C4-2B (cell line): ENCODE results near the gene CEP290.
A peak's percentile ranks its signal among the peaks of the same experiment; 100 is the strongest.

Source experiments
- H3K27ac ChIP-seq: fragments of 450-650 bp; 2 replicates; pipeline ENCODE4 v1.5.1; 2017
- ZFX ChIP-seq: fragments of 450-650 bp; IDR thresholded peaks from 2 replicates; pipeline ENCODE4 v1.6.1; 2017
- TF ChIP-seq, protein P1 (sequence below): fragments of 450-650 bp; conservative IDR thresholded peaks from 2 replicates; pipeline ENCODE4 v1.5.1; 2017; ENCODE audit warnings: mild to moderate bottlenecking

Gene CEP290, protein sequence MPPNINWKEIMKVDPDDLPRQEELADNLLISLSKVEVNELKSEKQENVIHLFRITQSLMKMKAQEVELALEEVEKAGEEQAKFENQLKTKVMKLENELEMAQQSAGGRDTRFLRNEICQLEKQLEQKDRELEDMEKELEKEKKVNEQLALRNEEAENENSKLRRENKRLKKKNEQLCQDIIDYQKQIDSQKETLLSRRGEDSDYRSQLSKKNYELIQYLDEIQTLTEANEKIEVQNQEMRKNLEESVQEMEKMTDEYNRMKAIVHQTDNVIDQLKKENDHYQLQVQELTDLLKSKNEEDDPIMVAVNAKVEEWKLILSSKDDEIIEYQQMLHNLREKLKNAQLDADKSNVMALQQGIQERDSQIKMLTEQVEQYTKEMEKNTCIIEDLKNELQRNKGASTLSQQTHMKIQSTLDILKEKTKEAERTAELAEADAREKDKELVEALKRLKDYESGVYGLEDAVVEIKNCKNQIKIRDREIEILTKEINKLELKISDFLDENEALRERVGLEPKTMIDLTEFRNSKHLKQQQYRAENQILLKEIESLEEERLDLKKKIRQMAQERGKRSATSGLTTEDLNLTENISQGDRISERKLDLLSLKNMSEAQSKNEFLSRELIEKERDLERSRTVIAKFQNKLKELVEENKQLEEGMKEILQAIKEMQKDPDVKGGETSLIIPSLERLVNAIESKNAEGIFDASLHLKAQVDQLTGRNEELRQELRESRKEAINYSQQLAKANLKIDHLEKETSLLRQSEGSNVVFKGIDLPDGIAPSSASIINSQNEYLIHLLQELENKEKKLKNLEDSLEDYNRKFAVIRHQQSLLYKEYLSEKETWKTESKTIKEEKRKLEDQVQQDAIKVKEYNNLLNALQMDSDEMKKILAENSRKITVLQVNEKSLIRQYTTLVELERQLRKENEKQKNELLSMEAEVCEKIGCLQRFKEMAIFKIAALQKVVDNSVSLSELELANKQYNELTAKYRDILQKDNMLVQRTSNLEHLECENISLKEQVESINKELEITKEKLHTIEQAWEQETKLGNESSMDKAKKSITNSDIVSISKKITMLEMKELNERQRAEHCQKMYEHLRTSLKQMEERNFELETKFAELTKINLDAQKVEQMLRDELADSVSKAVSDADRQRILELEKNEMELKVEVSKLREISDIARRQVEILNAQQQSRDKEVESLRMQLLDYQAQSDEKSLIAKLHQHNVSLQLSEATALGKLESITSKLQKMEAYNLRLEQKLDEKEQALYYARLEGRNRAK (N-terminal part only)

DNA sequence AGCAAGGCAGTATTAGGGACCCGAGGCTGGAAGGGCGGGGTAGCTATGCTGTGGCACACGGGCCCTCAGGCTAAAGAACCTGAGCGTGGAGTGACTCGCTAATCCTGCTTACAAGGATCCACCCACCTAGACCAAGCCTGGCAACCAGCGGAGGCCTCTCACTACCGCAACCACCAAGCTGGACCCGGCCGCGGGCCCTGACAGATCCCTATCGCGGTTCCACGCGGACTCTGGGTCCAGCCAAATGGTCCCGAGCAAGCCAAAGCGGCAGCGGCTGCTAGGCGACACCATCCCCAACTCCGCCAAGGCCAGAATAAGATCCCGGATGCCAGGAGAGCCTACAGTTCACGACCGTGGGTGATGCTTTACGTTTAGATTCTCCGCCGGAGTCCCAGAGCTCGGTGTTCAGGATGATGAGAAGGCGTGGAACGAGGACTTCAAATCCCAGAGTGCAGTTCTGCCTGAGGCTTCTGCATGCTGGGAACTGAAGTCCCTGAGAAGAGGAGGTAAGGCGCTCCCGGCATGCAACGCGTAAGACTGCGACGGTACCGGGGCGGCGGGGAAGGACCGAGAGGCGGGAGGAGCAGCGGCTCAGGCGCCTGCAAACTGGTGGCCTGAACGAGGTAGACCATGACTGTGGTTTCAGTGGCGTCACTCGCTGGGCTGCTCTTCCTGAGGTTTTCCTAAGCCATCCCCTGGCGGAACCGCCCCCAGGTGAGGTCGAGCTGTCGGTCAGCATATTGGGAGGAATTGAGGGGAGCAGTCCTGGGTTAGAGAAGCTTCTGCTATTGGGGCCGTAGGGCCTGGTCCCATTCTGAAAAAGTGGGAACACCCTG, at the start of gene CEP290, which contains the start of gene TMTC3:
CEP290 (minus strand) TSS at position 315 of the 836 bp plus-strand sequence. CDS start 781 bp downstream, outside the sequence.
TMTC3 (plus strand) TSS at position 534 of the 836 bp plus-strand sequence. CDS start 6,009 bp downstream, outside the sequence.
- H3K27ac ChIP-seq = peak within 1 kb of the TSS; percentile 76
- TF ChIP-seq, protein P1, sequence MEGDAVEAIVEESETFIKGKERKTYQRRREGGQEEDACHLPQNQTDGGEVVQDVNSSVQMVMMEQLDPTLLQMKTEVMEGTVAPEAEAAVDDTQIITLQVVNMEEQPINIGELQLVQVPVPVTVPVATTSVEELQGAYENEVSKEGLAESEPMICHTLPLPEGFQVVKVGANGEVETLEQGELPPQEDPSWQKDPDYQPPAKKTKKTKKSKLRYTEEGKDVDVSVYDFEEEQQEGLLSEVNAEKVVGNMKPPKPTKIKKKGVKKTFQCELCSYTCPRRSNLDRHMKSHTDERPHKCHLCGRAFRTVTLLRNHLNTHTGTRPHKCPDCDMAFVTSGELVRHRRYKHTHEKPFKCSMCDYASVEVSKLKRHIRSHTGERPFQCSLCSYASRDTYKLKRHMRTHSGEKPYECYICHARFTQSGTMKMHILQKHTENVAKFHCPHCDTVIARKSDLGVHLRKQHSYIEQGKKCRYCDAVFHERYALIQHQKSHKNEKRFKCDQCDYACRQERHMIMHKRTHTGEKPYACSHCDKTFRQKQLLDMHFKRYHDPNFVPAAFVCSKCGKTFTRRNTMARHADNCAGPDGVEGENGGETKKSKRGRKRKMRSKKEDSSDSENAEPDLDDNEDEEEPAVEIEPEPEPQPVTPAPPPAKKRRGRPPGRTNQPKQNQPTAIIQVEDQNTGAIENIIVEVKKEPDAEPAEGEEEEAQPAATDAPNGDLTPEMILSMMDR = no peak
- TF ChIP-seq ZFX = peak; percentile 66

DNA sequence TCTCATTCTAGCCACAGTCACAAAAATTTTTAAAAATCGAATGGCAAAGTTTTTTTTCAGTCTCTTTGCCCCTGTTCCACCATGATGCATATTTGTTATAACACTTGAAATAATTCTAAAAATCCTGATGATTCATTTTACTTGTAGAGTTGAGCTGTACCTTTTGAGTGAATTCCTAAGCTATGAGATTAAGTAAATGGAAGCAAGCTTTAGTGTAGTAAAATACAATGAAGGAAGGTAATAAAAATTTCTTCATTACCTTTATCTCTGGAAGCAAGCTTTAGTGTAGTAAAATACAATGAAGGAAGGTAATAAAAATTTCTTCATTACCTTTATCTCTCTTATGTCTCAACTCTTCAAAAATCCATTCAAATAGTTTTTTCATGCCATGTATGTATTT, 46.3 kb upstream of the CEP290 start:
- TF ChIP-seq, protein P1 = no peak
- no peak for TF ChIP-seq ZFX
- H3K27ac ChIP-seq = no peak overlapping the region

DNA sequence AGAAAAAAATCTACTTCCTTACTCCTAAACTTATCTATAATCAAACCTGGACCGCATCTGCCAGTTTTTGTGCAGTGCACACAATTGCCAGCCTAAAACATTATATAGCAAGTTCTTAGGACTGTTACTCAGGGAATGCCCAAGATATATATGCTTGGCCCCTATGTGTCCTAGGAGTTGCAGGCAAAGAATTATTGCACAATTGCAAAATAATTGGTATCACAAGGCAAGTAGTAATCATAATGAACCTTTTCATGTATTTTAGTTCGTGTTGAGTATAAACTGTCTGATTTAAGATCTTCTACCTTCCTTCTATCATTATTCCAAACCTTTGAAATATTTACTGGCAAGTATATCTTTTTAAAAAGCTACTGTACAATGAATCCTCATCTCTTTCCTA, 45.7 kb upstream of the CEP290 start:
- H3K27ac ChIP-seq = no peak overlapping the region
- TF ChIP-seq ZFX = no peak
- TF ChIP-seq, protein P1 = no peak

DNA sequence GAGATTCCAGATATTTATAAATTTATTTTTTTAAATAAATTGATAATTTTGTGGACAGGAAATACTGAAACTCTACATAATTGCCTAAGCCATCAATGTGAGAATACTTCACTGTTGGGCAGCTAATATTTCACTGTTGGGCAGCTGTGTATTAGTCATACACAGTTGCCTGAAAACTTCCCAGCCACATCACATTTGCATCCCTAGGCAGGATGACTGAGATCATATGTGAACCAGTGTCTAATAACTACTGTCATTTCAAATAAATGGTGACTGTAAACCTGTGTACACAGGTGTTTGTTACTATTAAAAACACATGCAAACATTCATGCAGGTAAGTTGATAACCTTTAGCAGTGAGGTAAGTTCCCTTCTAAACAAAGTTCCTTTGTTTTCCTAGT, 44.1 kb upstream of the CEP290 start:
- TF ChIP-seq, protein P1 = no peak
- no peak for TF ChIP-seq ZFX

DNA sequence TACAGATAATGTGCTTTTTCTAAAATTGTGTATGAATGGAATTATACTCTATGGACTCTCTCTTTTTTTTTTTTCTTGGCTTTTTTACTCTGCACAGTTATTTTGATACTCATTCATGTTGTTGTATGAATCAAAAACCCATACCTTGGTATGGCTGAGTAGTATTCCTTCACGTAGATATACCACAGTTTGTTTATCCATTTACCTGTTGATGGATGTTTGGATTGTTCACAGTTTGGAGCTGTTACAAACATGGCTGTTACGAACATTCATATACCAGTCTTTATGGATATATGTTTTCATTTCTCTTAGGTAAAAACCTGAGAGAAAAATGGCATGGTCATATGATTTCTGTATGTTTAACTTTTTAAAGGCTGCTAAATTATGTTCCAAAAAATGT, 43.4 kb upstream of the CEP290 start:
- TF ChIP-seq ZFX = no peak
- TF ChIP-seq, protein P1 = no peak
- no peak overlapping the region for H3K27ac ChIP-seq

More for the DNA sequence above, 44.1 kb upstream of the CEP290 start:
- H3K27ac ChIP-seq = no peak overlapping the region

DNA sequence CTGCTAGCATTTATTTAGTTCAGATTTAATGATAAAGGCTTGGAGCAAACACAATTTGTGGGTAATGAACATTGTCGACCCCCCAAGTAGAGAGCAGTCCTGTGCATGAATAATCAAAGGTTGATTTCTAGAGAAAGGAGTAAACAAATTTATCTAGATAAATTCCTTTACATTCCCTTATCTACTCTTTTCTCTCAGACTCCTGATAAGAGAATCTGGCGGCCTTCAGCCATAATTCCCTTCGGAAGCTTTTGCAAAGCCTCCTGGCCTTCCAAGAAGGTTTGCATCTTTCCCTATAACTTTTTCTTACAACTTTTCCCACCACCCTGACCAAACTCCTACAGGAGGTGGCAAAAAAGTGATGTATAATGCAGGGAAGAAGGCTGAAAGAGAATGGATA, 42.3 kb upstream of the CEP290 start:
- H3K27ac ChIP-seq = no peak overlapping the region
- no peak for TF ChIP-seq ZFX
- TF ChIP-seq, protein P1 = no peak
